ENCODE measurements around the gene ADD3.
"Not testable (repeated sequence)": the region's sequence is repeated elsewhere in the genome, so short reads cannot be mapped to it uniquely, and the experiment has no call there.

The ADD3 gene

DNA sequence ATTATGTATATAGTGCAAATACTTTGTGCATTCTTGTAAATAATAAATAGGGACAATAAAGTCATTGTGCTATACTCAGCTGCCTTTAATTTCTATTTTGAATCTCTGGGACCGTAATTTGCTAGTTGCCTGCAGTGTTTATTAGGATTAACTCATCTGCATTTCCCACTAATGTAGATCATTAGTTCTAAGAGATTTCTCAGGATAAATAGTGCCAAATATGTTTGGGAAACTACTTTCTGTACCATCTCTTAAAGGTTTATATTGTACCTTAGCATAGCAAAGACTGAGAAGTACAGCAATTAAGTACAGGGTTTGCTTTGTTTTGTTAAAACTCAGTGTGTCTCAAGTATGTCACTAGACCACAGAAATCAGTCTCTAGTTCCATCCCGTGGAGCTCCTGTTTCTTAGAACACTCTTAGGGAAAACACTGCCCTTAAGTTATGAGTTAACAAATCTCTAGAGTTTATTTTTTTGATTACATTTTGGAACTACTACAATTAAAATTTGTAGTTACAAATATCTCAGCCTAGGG is 26.0 kb downstream of the ADD3 start:
- DNase-seq (ENCODE audit: low read depth), result no peak

DNA sequence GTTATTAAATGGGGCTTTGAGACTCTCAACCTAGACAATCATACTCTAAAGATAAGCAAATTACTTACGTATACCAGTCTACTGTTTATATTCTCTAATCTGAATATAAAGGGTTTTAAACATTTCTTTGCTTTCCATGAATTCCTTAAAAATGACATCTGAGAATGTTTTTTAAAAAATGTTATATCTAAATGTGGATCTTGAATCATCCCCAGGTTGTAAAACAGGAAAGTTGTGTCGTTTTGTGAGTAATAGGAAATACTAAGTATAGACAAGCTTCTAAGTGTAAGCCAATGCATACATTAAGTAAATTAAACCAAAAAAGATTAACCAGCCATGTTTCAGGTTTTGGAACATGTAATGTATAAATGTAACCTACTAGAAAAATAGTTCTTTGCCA is 26.8 kb downstream of the ADD3 start:
- DNase-seq (ENCODE audit: low read depth), result no peak

DNA sequence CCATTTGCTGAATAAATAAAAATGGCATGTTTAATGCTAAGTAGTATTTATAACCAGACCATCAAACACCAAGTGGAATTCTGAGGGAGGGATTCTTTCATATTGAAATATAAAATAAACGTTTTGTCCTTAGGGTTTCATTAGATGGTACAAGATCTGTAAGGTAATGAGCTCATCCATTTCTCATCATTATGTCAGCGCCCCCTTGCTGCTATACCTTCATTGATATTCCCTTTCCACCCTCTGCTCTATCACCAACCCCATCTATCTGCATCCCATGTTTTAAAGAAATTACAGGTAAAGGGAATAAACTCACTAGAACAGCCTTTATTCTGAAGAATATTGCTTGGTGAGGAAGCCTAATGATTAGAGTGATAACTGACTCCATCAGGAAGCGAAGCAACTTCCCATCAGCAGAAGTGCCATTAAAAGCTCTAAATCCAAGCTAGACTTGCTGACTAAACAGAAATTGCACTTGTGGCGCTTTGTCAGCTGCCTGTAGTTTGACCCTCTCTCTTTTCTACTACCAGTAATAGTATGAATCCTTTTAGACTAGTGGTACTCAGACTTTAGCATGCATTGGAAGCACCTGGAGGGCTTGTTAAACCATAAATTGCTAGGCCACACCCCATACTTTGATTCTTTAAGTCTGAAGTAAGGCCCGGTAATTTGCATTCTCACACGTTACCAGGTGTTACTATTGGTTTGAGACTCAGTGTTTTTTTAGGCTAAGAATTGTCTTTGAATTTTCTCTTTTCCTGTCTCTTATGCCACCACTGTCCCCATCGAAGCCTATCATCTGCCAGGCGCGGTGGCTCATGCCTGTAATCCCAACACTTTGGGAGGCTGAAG is 27.5 kb downstream of the ADD3 start:
- DNase-seq (ENCODE audit: low read depth), result no peak

DNA sequence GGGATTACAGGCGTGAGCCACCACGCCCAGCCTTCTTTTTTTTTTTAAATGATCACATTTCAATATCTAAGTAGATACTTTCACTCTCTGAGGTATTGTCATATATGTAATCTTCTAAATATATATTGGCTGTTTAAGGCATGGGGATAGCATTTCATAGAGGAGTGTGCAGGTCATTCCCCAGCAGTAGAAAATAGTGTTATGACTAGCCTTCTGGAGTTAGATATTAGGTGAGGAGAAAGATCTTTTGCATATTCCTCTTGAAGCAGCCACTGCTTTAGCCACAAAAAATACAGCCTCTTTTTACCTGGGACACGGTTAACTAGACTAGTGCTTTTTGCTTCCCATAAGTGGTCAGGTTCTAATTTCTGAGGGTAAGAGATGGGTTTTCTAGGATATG is 28.9 kb downstream of the ADD3 start:
- no peak for DNase-seq (ENCODE audit: low read depth)

DNA sequence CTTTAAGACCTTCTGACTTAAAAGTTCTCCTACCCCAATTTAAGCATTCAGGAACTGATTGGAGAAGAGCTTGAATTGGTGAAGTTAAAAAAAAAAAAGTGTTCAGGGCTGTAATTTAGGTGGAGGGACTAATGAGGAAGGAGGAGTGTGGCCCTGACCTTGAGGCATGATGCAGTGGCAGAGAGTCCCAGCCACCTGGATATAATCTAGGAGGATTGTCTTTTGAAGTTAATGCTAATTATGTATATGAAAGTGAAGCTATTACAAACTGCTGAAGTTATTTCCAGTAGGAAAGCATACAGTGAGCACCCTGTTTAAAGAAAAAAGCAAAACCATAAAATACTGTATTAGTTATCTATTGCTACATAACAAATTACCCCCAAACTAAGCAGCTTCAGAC is 31.5 kb downstream of the ADD3 start:
- no peak for DNase-seq (ENCODE audit: low read depth)

DNA sequence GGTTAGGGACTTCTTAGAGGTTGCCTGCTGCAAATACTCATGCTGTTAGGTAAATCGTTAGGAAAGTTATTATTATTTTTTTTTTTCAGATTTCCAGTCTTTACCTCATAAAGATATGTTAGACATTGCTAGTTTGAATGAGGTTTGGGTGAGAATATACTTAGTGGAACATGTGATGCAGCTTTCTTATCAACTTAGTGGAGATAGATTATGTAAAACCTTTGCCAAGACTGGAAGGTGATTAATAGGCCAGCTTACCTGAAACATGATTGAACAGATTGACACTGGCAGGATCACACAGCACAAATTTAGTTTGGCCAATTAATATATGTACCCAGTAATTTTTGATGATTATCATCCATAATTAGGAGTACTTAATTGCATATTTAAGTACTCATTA is 32.3 kb downstream of the ADD3 start:
- DNase-seq (ENCODE audit: low read depth), result no peak

GRCh38 chr10:110040767-110041478 is 33.1 kb downstream of the ADD3 start:
- DNase-seq (ENCODE audit: low read depth), result no peak

DNA sequence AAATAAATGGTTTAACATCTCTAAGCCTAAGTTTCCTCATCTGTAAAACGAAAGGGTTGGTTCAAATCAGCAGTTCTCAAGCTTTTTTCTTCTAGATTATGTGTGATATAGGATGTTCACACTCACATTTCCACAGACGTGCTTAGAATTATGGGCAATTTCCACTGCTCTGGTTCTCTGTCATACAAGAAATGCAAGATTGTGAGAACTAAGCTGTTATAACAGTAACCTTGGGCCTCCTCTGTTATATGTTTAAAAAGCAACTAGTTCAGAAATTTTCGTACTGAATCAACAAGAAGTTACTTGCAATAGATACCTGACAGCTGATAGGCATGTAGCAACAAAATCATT is 33.7 kb downstream of the ADD3 start:
- no peak for DNase-seq (ENCODE audit: low read depth)

DNA sequence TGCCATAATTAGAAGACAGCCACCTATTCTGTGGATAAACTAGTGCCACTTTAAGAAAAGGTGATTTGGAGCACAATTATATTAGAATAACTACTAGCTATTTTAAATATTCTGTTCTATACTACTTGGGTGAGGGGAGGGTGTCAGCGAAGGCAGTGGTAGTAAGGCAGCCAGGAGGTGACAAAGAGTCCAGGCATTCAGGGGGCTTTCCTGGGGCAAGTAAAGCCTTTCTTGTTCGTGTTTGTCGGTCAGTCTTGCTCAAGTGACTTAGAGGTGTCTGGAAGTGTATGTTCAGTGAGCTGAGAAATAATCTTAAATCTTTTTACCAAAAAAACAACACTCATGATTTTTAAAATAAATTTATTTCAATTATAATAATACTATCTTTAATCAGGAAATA is 34.4 kb downstream of the ADD3 start:
- no peak for DNase-seq (ENCODE audit: low read depth)

DNA sequence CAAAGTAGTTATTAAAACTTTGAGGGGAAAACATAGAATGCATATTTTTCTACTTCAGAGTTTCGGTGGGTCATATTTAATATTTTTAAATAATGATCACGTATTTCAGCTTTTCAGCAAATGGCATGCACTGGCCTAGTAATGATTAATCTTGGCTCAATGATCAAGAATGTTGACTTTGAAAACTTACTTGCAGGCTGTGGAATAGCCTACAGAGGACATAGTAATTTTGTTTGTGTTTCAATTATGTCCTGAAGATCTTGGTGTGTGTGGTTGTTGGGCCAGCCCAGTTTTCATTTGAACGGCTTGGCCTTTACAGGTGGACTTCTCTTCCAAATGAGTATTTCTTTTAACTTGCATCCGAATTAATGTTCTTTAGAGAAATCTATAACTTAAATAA is 35.1 kb downstream of the ADD3 start:
- no peak for DNase-seq (ENCODE audit: low read depth)

- DNase-seq (ENCODE audit: low read depth), result no peak
These were observed 36.9 kb downstream of the ADD3 start for GRCh38 chr10:110044681-110045080.

DNA sequence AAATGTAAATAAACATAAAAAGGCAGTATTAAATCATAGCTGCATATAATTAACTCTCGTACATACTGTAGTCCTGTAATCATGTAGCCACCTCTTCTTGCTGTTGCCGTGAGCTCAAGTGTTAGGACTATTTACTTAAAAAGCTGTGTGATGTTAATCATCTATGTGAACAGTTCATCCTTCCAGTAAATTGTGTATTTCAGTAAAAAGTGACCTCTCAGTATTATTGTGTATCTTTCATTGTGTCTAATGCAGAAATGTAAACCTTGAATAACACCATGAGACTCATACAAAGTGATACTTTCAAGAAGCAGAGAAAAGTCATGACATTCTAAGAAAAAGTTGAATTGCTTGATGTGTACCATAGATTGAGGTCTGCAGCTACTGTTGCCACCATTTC is 38.0 kb downstream of the ADD3 start:
- no peak for DNase-seq (ENCODE audit: low read depth)

DNA sequence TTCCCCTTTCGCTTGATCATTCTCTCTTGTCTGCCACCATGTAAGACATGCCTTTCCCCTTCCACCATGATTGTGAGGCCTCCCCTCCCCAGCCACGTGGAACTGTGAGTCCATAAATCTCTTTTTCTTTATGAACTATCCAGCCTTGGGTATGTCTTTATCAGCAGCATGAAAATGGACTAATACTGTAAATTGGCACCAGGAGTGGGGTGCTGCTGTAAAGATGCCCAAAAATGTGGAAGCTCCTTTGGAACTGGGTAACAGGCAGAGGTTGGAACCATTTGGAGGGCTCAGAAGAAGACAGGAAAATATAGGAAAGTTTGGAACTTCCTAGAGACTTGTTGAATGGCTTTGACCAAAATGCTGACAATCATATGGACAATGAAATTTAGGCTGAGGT is 40.4 kb downstream of the ADD3 start:
- DNase-seq (ENCODE audit: low read depth), result not testable (repeated sequence)

- DNase-seq (ENCODE audit: low read depth), result no peak
These were observed 41.0 kb downstream of the ADD3 start for GRCh38 chr10:110048781-110049180.

GRCh38 chr10:110049889-110050591 is 42.3 kb downstream of the ADD3 start:
- DNase-seq (ENCODE audit: low read depth), result not testable (repeated sequence)

DNA sequence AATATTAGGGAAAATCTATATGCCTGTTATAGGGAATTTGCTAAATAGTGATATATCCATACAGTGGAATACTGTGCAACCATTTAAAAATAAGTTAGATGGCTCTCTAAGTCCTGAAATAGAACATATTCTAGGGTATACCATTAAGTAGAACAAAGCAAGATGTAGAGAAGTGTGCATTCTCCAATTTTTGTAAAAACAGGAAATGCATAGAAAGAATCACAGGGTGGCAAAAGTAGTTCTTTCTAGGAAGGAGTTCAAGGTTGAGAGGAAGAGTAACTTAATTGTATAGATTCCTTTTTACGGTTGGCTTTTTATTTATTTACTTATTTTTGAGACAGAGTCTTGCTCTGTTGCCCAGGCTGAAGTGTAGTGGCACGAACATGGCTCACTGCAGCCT is 43.7 kb downstream of the ADD3 start:
- no peak for DNase-seq (ENCODE audit: low read depth)

DNA sequence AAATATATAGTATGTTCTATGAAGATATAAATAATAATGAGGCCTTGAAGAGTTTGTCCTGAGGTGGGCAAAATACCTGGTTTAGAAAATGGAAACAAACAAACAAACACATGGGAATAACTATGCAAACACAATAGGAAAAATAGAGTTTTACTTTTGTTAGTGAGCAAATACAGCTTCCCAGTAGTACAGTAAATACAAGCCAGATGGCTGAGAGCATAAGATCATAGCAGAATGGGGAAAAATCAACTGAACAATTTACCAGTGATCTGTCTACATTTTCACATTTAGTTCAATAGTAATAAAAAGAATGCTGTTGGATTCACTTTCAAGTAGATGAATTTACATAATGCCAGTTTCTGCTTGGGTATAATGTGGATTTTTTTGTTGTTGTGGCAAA is 45.1 kb downstream of the ADD3 start:
- no peak for DNase-seq (ENCODE audit: low read depth)

- DNase-seq (ENCODE audit: low read depth), result no peak
These were observed 49.0 kb downstream of the ADD3 start for GRCh38 chr10:110056822-110057221.

- no peak for DNase-seq (ENCODE audit: low read depth)
These were observed 49.7 kb downstream of the ADD3 start for GRCh38 chr10:110057456-110057855.

DNA sequence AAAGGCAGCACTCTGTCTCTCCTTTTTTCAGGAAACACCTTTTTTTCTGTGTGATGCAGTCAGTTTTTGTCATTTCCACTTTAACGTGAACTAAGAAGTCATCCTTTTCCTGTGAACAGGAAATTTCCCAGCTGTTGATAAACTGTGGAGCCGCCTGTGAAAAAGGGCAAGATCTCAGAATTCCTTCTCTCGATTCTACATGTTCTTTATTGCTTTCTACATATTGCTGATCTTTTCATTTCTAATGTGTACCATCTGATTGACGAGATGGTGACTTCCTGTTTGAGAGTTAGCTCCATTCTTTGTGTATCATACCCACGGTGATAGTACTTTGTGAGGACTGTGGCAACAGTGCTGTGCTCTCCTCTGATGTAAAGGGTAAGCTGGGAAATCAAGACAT is 50.4 kb downstream of the ADD3 start:
- DNase-seq (ENCODE audit: low read depth), result no peak

GRCh38 chr10:110059925-110060324 is 52.1 kb downstream of the ADD3 start:
- no peak for DNase-seq (ENCODE audit: low read depth)

- DNase-seq (ENCODE audit: low read depth), result no peak
These were observed 53.9 kb downstream of the ADD3 start for GRCh38 chr10:110061687-110062086.

DNA sequence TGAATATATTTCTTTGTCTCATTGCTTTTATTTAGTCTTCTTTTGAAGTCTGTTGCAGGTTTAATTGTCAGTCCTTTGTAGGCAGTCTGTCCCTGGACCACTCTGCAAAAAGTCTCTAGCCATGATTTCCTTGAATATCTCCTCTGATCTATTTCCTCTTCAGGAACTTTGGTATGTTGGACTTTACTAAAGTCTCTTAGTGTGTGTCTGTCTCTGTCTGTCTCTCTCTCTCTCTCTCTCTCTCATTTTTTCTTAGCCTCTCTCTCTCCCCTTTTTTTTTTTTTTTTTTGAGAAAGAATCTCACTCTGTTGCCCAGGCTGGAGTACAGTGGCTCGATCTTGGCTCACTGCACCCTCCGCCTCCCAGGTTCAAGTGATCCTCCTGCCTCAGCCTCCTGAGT is 57.5 kb downstream of the ADD3 start:
- no peak for DNase-seq (ENCODE audit: low read depth)
